ENCODE data around the gene SF3B5.
"Not testable (repeated sequence)": the region's sequence is repeated elsewhere in the genome, so short reads cannot be mapped to it uniquely, and the experiment has no call there.

Gene SF3B5

GRCh38 chr6:144095134-144096002 lies at the start of gene SF3B5:
SF3B5 (minus strand) TSS chr6:144095573; CDS start chr6:144095497, 76 bp downstream.
- DNase-seq, result peak; percentile 98

GRCh38 chr6:144144996-144145395 lies 49.6 kb upstream of the SF3B5 start:
- DNase-seq, result no peak

- DNase-seq, result no peak
These were observed 48.5 kb upstream of the SF3B5 start for GRCh38 chr6:144143878-144144277.

- DNase-seq, result no peak
These were observed 47.7 kb upstream of the SF3B5 start for GRCh38 chr6:144143106-144143505.

GRCh38 chr6:144141470-144141869 lies 46.1 kb upstream of the SF3B5 start:
- no peak for DNase-seq

- no peak for DNase-seq
These were observed 45.5 kb upstream of the SF3B5 start for GRCh38 chr6:144140867-144141266.

GRCh38 chr6:144139817-144140216 lies 44.4 kb upstream of the SF3B5 start:
- no peak for DNase-seq

GRCh38 chr6:144138542-144138941 lies 43.2 kb upstream of the SF3B5 start:
- no peak for DNase-seq

GRCh38 chr6:144134737-144135136 lies 39.4 kb upstream of the SF3B5 start:
- no peak for DNase-seq

- DNase-seq, result no peak
These were observed 38.8 kb upstream of the SF3B5 start for GRCh38 chr6:144134176-144134575.

GRCh38 chr6:144133225-144133821 lies 38.0 kb upstream of the SF3B5 start:
- no peak for DNase-seq

- not testable (repeated sequence) for DNase-seq
These were observed 36.9 kb upstream of the SF3B5 start for GRCh38 chr6:144132167-144132690.

- DNase-seq, result no peak
These were observed 35.9 kb upstream of the SF3B5 start for GRCh38 chr6:144131248-144131709.

- DNase-seq, result no peak
These were observed 34.1 kb upstream of the SF3B5 start for GRCh38 chr6:144129469-144129868.

- no peak for DNase-seq
These were observed 31.7 kb upstream of the SF3B5 start for GRCh38 chr6:144127097-144127496.

- DNase-seq, result no peak
These were observed 28.5 kb upstream of the SF3B5 start for GRCh38 chr6:144123836-144124235.

- no peak for DNase-seq
These were observed 28.0 kb upstream of the SF3B5 start for GRCh38 chr6:144123421-144123820.

GRCh38 chr6:144122861-144123260 lies 27.5 kb upstream of the SF3B5 start:
- DNase-seq, result no peak

GRCh38 chr6:144119376-144119775 lies 24.0 kb upstream of the SF3B5 start:
- no peak for DNase-seq

GRCh38 chr6:144115219-144115618 lies 19.8 kb upstream of the SF3B5 start:
- no peak for DNase-seq

GRCh38 chr6:144113366-144113765 lies 18.0 kb upstream of the SF3B5 start:
- no peak for DNase-seq

GRCh38 chr6:144110210-144110609 lies 14.8 kb upstream of the SF3B5 start:
- DNase-seq, result no peak

GRCh38 chr6:144106206-144106605 lies 10.8 kb upstream of the SF3B5 start:
- no peak for DNase-seq

GRCh38 chr6:144104898-144105487 lies 9.6 kb upstream of the SF3B5 start:
- peak; percentile 27 for DNase-seq

Measured in NCI-H1436 (cell line).